ENCODE data around the gene PTPRM. TPM values are rescaled to one million over a fixed set of nuclear protein-coding genes. Genes with fewer than 3 reads are reported as not detected.
"Not testable (repeated sequence)": the region's sequence is repeated elsewhere in the genome, so short reads cannot be mapped to it uniquely, and the experiment has no call there.

The PTPRM gene
- total RNA-seq, 1 donor from 2014 or later: 59.0 TPM

GRCh38 chr18:8416212-8417019, 849.3 kb downstream of the PTPRM start:
- no peak for DNase-seq (ENCODE audit: low read depth, low spot score)

GRCh38 chr18:8422391-8422790, 855.3 kb downstream of the PTPRM start:
- no peak for DNase-seq (ENCODE audit: low read depth, low spot score)

- no peak for DNase-seq (ENCODE audit: low read depth, low spot score)
Observed at GRCh38 chr18:8423051-8423557, 856.0 kb downstream of the PTPRM start.

- no peak for DNase-seq (ENCODE audit: low read depth, low spot score)
Observed at GRCh38 chr18:8424481-8424880, 857.4 kb downstream of the PTPRM start.

- no peak for DNase-seq (ENCODE audit: low read depth, low spot score)
Observed at GRCh38 chr18:8424917-8425725, 858.0 kb downstream of the PTPRM start.

- DNase-seq (ENCODE audit: low read depth, low spot score): no peak
Observed at GRCh38 chr18:8426401-8426800, 859.3 kb downstream of the PTPRM start.

GRCh38 chr18:8427339-8427738, 860.2 kb downstream of the PTPRM start:
- no peak for DNase-seq (ENCODE audit: low read depth, low spot score)

GRCh38 chr18:8428951-8429350, 861.8 kb downstream of the PTPRM start:
- DNase-seq (ENCODE audit: low read depth, low spot score): no peak

- DNase-seq (ENCODE audit: low read depth, low spot score): no peak
Observed at GRCh38 chr18:8431036-8431435, 863.9 kb downstream of the PTPRM start.

GRCh38 chr18:8433323-8433722, 866.2 kb downstream of the PTPRM start:
- no peak for DNase-seq (ENCODE audit: low read depth, low spot score)

- DNase-seq (ENCODE audit: low read depth, low spot score): no peak
Observed at GRCh38 chr18:8433771-8434170, 866.7 kb downstream of the PTPRM start.

GRCh38 chr18:8435376-8435775, 868.3 kb downstream of the PTPRM start:
- no peak for DNase-seq (ENCODE audit: low read depth, low spot score)

- no peak for DNase-seq (ENCODE audit: low read depth, low spot score)
Observed at GRCh38 chr18:8439055-8439454, 871.9 kb downstream of the PTPRM start.

- DNase-seq (ENCODE audit: low read depth, low spot score): no peak
Observed at GRCh38 chr18:8443505-8443904, 876.4 kb downstream of the PTPRM start.

- DNase-seq (ENCODE audit: low read depth, low spot score): not testable (repeated sequence)
Observed at GRCh38 chr18:8446936-8447335, 879.8 kb downstream of the PTPRM start.

GRCh38 chr18:8448130-8448529, 881.0 kb downstream of the PTPRM start:
- DNase-seq (ENCODE audit: low read depth, low spot score): no peak

- DNase-seq (ENCODE audit: low read depth, low spot score): no peak
Observed at GRCh38 chr18:8450013-8450412, 882.9 kb downstream of the PTPRM start.

GRCh38 chr18:8450898-8451665, 884.0 kb downstream of the PTPRM start:
- DNase-seq (ENCODE audit: low read depth, low spot score): no peak

- no peak for DNase-seq (ENCODE audit: low read depth, low spot score)
Observed at GRCh38 chr18:8453528-8453927, 886.4 kb downstream of the PTPRM start.

- DNase-seq (ENCODE audit: low read depth, low spot score): no peak
Observed at GRCh38 chr18:8454136-8454535, 887.0 kb downstream of the PTPRM start.
